Measurements from ENCODE around the gene KDM3B. TPM values are rescaled to one million over a fixed set of nuclear protein-coding genes. Genes with fewer than 3 reads are reported as not detected.
"Not testable (repeated sequence)": the region's sequence is repeated elsewhere in the genome, so short reads cannot be mapped to it uniquely, and the experiment has no call there.

Gene KDM3B
- total and polyA plus RNA-seq, 5 donors: 22.8 to 56.3 (median 46.7) TPM

GRCh38 chr5:138468966-138469539 is 116.6 kb downstream of the KDM3B start:
- no peak overlapping the region for H3K27ac ChIP-seq (ENCODE audit: low read length)
- H3K4me3 ChIP-seq (ENCODE audit: low read length): no peak overlapping the region
- WGBS: 84% methylated on average over 8 of the region's 8 CpGs
- H3K9me3 ChIP-seq (ENCODE audit: control insufficient read depth, low read length): no peaks in the 10 kb centered on the region
- no peaks in the 10 kb centered on the region for H3K4me1 ChIP-seq (ENCODE audit: control insufficient read depth, insufficient read depth, low read length)
- ATAC-seq: no peak
- DNase-seq: no peak
- intact Hi-C loops (cut with DNase I): loop anchor here in 2 of 4 donors (5.0 to 10.0 kb wide), 2 partner anchors 33 to 76 kb away; partner anchors contain the start of gene ETF1 (in 1 of the 2)
- H3K27me3 ChIP-seq (ENCODE audit: control insufficient read depth, insufficient read depth): no peaks in the 10 kb centered on the region

- H3K27me3 ChIP-seq (ENCODE audit: control insufficient read depth, insufficient read depth): no peaks in the 10 kb centered on the region
- intact Hi-C loops (cut with DNase I): loop anchor here in 2 of 4 donors (5.0 to 10.0 kb wide), 2 partner anchors 33 to 75 kb away; partner anchors contain the start of gene ETF1 (in 1 of the 2)
- DNase-seq (peak in 1 of 3 donors; percentile 68), ATAC-seq (peak in 1 of 2 donors; percentile 25)
- no peak overlapping the region for H3K27ac ChIP-seq (ENCODE audit: low read length)
- 60% methylated on average over 8 of the region's 8 CpGs for WGBS
- H3K4me1 ChIP-seq (ENCODE audit: control insufficient read depth, insufficient read depth, low read length): no peaks in the 10 kb centered on the region
- H3K9me3 ChIP-seq (ENCODE audit: control insufficient read depth, low read length): no peaks in the 10 kb centered on the region
- no peak overlapping the region for H3K4me3 ChIP-seq (ENCODE audit: low read length)
Measured at GRCh38 chr5:138469540-138470321, 117.2 kb downstream of the KDM3B start.

- H3K27me3 ChIP-seq (ENCODE audit: control insufficient read depth, insufficient read depth): no peaks in the 10 kb centered on the region
- H3K4me1 ChIP-seq (ENCODE audit: control insufficient read depth, insufficient read depth, low read length): no peaks in the 10 kb centered on the region
- ATAC-seq (peak in 1 of 2 donors; percentile 9), DNase-seq (no peak)
- H3K4me3 ChIP-seq (ENCODE audit: low read length): no peak overlapping the region
- 64% methylated on average over 3 of the region's 3 CpGs for WGBS
- intact Hi-C loops (cut with DNase I): no loop called here
- no peaks in the 10 kb centered on the region for H3K9me3 ChIP-seq (ENCODE audit: control insufficient read depth, low read length)
- H3K27ac ChIP-seq (ENCODE audit: low read length): no peak overlapping the region
Measured at GRCh38 chr5:138470322-138471051, 118.0 kb downstream of the KDM3B start.

GRCh38 chr5:138471052-138471361 is 118.5 kb downstream of the KDM3B start:
- no peak for ATAC-seq
- Histone ChIP-seq H3K27me3 (ENCODE audit: control insufficient read depth, insufficient read depth) (no peaks in the 10 kb centered on the region), H3K9me3 (ENCODE audit: control insufficient read depth, low read length) (no peaks in the 10 kb centered on the region), H3K4me1 (ENCODE audit: control insufficient read depth, insufficient read depth, low read length) (no peaks in the 10 kb centered on the region), H3K4me3 (ENCODE audit: low read length) (no peak overlapping the region), H3K27ac (ENCODE audit: low read length) (no peak overlapping the region)
- intact Hi-C loops (cut with DNase I): no loop called here
- DNase-seq: no peak
- WGBS: 80% methylated on average over 2 of the region's 2 CpGs

- DNase-seq (no peak), ATAC-seq (no peak)
- intact Hi-C loops (cut with DNase I): no loop called here
- no peaks in the 10 kb centered on the region for H3K4me1 ChIP-seq (ENCODE audit: control insufficient read depth, insufficient read depth, low read length)
- H3K4me3 ChIP-seq (ENCODE audit: low read length): no peak overlapping the region
- H3K9me3 ChIP-seq (ENCODE audit: control insufficient read depth, low read length): no peaks in the 10 kb centered on the region
- H3K27me3 ChIP-seq (ENCODE audit: control insufficient read depth, insufficient read depth): no peaks in the 10 kb centered on the region
- WGBS: 56% methylated on average over 6 of the region's 6 CpGs
- no peak overlapping the region for H3K27ac ChIP-seq (ENCODE audit: low read length)
Measured at GRCh38 chr5:138472353-138472752, 119.9 kb downstream of the KDM3B start.

GRCh38 chr5:138473151-138473550 is 120.7 kb downstream of the KDM3B start:
- H3K4me1 ChIP-seq (ENCODE audit: control insufficient read depth, insufficient read depth, low read length); intact Hi-C loops (cut with DNase I); H3K27ac ChIP-seq (ENCODE audit: low read length); H3K9me3 ChIP-seq (ENCODE audit: control insufficient read depth, low read length); H3K27me3 ChIP-seq (ENCODE audit: control insufficient read depth, insufficient read depth); H3K4me3 ChIP-seq (ENCODE audit: low read length); DNase-seq; ATAC-seq: not testable (repeated sequence)
- 93% methylated on average over 5 of the region's 5 CpGs for WGBS

- no peak overlapping the region for H3K4me3 ChIP-seq (ENCODE audit: low read length)
- intact Hi-C loops (cut with DNase I): no loop called here
- no peaks in the 10 kb centered on the region for H3K9me3 ChIP-seq (ENCODE audit: control insufficient read depth, low read length)
- H3K4me1 ChIP-seq (ENCODE audit: control insufficient read depth, insufficient read depth, low read length): no peaks in the 10 kb centered on the region
- H3K27me3 ChIP-seq (ENCODE audit: control insufficient read depth, insufficient read depth): no peaks in the 10 kb centered on the region
- 84% methylated on average over 7 of the region's 7 CpGs for WGBS
- no peak overlapping the region for H3K27ac ChIP-seq (ENCODE audit: low read length)
- no peak for DNase-seq
- no peak for ATAC-seq
Measured at GRCh38 chr5:138476918-138477317, 124.4 kb downstream of the KDM3B start.

- WGBS: 72% methylated on average over 4 of the region's 4 CpGs
- no peaks in the 10 kb centered on the region for H3K27me3 ChIP-seq (ENCODE audit: control insufficient read depth, insufficient read depth)
- H3K4me1 ChIP-seq (ENCODE audit: control insufficient read depth, insufficient read depth, low read length): no peaks in the 10 kb centered on the region
- H3K27ac ChIP-seq (ENCODE audit: low read length): no peak overlapping the region
- intact Hi-C loops (cut with DNase I): no loop called here
- no peak overlapping the region for H3K4me3 ChIP-seq (ENCODE audit: low read length)
- ATAC-seq: no peak
- no peak for DNase-seq
- no peaks in the 10 kb centered on the region for H3K9me3 ChIP-seq (ENCODE audit: control insufficient read depth, low read length)
Measured at GRCh38 chr5:138482638-138483037, 130.2 kb downstream of the KDM3B start.

Other genes starting within 250 kb of the KDM3B start
- 1 to 10 TPM; 5.0 to 6.8 (median 6.1) TPM for gene NME5, start 213.3 kb upstream of the KDM3B start, total RNA-seq
- 6.1 TPM for gene NME5, start 213.3 kb upstream of the KDM3B start, polyA plus RNA-seq
- 10 to 100 TPM; 22.2 to 38.7 (median 31.6) TPM for gene BRD8, start 174.1 kb upstream of the KDM3B start, total RNA-seq
- gene BRD8, start 174.1 kb upstream of the KDM3B start, polyA plus RNA-seq: 23.5 TPM
- gene KIF20A, start 173.6 kb upstream of the KDM3B start, total RNA-seq: 1 to 10 TPM in 2 of 4 donors, under 1 TPM in 1, not detected in 1; 0.71 to 1.7 (median 1.4) TPM
- 0.18 TPM for gene KIF20A, start 173.6 kb upstream of the KDM3B start, polyA plus RNA-seq
- 10 to 100 TPM; 15.4 to 17.9 (median 17.4) TPM for gene CDC23, start 139.4 kb upstream of the KDM3B start, total RNA-seq
- 13.3 TPM for gene CDC23, start 139.4 kb upstream of the KDM3B start, polyA plus RNA-seq
- gene GFRA3, start 78.1 kb upstream of the KDM3B start, total RNA-seq: 1 to 10 TPM; 1.0 to 1.9 (median 1.5) TPM
- gene GFRA3, start 78.1 kb upstream of the KDM3B start, polyA plus RNA-seq: 2.5 TPM
- under 1 TPM in 2 of 4 donors, not detected in 2; 0.26 to 0.29 TPM for gene CDC25C, start 20.9 kb upstream of the KDM3B start, total RNA-seq
- gene CDC25C, start 20.9 kb upstream of the KDM3B start, polyA plus RNA-seq: not detected
- gene FAM53C, start 14.4 kb upstream of the KDM3B start, total RNA-seq: 10 to 100 TPM; 20.2 to 25.0 (median 22.8) TPM
- 16.9 TPM for gene FAM53C, start 14.4 kb upstream of the KDM3B start, polyA plus RNA-seq
- gene REEP2, start 86.4 kb downstream of the KDM3B start, total RNA-seq: 10 to 100 TPM; 29.9 to 58.9 (median 37.2) TPM
- 38.7 TPM for gene REEP2, start 86.4 kb downstream of the KDM3B start, polyA plus RNA-seq
- gene EGR1, start 112.8 kb downstream of the KDM3B start, total RNA-seq: 10 to 100 TPM in 3 of 4 donors, 1 to 10 TPM in 1; 8.4 to 66.5 (median 22.1) TPM
- gene EGR1, start 112.8 kb downstream of the KDM3B start, polyA plus RNA-seq: 123 TPM
- gene ETF1, start 190.6 kb downstream of the KDM3B start, total RNA-seq: 100 to 1,000 TPM in 1 of 4 donors, 10 to 100 TPM in 3; 77.6 to 114 (median 78.6) TPM
- 35.2 TPM for gene ETF1, start 190.6 kb downstream of the KDM3B start, polyA plus RNA-seq
- gene HSPA9, start 222.7 kb downstream of the KDM3B start, total RNA-seq: 100 to 1,000 TPM; 198 to 242 (median 239) TPM
- 170 TPM for gene HSPA9, start 222.7 kb downstream of the KDM3B start, polyA plus RNA-seq